ENCODE data around the gene PRDX6.
"Not testable (repeated sequence)": the region's sequence is repeated elsewhere in the genome, so short reads cannot be mapped to it uniquely, and the experiment has no call there.

PRDX6 gene

GRCh38 chr1:173469656-173470055 lies 7.5 kb upstream of the PRDX6 start:
- no peak for DNase-seq

- DNase-seq, result no peak
Measured at GRCh38 chr1:173470608-173471007, 6.5 kb upstream of the PRDX6 start.

- no peak for DNase-seq
Measured at GRCh38 chr1:173473599-173474011, 3.5 kb upstream of the PRDX6 start.

DNA sequence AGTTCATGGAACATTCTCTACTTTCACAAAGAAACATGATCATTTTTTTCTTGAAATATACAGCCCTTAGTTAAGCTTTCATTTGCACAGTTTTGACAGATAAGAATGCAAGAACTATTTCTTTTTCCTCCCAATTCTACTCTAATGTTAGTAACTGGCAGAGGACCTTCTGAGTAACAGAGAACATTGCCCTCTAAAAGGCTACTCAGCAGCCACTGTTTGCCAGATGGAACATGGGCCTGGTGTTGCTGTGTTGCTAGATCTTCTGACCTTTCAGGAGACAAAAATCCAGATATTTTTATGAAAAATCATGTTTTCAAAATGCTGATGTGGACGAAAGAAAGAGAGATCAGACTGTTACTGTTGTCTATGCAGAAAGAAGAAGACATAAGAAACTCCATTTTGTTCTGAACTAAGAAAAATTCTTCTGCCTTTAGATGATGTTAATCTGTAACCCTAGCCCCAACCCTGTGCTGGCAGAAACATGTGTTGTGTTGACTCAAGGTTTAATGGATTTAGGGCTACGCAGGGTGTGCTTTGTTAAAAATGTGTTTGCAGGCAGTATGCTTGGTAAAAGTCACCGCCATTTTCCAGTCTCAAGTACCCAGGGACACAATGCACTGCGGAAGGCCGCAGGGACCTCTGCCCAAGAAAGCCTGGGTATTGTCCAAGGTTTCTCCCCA lies 2.9 kb upstream of the PRDX6 start:
- no peak for DNase-seq

- not testable (repeated sequence) for DNase-seq
Measured at GRCh38 chr1:173474780-173475421, 2.2 kb upstream of the PRDX6 start.

DNA sequence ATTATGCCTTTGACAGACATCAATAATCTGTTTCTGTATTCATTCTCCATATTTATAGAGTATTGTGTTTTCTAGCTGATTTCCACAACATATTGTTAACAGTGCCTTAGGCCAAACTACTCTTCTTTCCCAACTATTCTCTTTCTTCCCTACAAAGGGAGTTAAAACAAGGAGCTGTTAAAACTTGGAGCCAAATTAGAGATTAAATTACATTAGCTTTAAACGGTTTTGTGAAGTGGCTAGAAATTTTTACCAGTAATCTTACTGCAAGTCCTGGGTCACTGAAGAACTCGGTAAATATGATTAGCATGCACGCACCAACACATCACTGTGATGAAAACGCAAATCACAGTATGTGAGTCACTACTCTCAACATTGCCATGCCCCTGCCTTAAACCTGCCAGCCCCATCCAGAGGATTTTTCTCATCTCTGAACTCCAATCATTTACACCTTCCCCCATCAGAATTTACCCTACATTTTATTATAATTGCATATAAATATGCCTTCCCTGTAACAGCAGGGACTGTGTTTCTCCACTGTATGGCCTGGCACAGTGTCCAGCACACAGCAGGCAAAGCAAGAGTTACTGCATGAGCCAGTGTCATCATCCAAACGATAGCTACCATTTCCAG lies 1.5 kb upstream of the PRDX6 start:
- DNase-seq, result peak; percentile 18

GRCh38 chr1:173476197-173476664 lies 904 bp upstream of the PRDX6 start:
- no peak for DNase-seq

GRCh38 chr1:173476665-173477285 lies 360 bp upstream of the PRDX6 start:
- peak; percentile 83 for DNase-seq

DNA sequence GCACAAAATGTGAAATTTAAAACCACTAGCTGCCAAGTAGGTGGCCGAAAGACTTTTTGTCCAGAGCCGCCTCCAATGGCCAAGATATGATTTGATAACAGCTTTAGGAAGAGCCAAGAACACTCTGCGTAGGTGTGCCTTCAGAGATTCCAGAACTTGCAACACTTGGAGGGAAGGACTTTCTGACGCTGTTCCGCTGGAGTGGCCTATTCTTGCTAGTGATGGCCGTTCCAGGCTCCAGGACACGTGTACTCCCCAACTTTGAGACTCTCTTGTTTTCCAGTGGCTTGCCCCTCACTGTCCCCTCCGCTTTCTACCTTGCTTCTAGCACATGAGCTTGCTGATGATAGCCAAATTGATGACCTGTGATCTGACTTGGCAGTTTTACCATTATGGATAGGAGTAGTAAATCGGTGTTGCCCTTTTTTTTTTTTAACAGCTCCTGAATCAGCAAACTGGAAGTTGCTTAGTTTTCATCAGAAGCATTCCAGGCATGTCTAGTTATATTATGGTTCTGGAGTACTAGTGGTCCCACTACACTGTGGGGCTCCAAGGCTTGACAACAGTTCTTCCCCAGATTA lies 1.0 kb downstream of the PRDX6 start:
- DNase-seq, result no peak

DNA sequence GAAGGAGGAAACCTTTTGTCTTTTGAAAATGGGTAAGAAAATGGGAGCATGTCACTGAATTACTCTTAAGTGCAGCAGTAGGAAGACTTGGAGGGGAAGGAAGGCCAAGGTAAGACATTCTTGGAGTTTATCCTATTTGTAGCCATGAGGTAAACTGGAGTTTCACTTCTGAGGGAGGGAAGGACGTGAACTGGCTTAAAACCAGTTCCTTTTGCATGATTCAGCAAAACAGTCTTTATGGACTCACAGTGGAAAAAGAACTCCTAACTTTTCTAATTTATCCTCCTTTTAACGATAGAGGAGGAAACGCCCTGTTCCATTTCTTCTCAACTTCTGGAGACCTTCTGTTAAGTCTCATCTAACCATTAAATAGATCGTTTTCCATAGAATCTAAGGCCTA lies 2.5 kb downstream of the PRDX6 start:
- no peak for DNase-seq

DNA sequence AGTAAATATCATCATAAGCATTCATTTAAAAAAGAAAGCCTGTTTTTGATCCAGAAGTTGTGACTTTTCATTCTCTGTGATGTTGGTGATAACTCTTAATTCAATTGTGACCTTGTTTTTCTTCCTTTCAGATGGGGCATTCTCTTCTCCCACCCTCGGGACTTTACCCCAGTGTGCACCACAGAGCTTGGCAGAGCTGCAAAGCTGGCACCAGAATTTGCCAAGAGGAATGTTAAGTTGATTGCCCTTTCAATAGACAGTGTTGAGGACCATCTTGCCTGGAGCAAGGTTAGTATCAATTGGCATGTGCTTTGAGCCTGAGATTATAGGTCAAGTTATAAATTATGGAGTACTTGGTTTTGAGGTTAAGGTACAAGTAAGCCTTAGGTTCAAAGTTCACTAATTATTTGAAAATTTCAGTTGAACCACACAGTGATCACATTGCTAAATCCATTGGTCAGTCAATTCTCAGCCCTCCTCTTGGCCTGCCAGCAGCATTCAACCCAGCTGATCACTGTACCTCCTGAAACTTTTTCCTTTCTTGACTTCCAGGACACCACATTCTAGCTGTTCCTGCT lies 4.1 kb downstream of the PRDX6 start:
- DNase-seq, result no peak

GRCh38 chr1:173482683-173483082 lies 5.5 kb downstream of the PRDX6 start:
- DNase-seq, result no peak

DNA sequence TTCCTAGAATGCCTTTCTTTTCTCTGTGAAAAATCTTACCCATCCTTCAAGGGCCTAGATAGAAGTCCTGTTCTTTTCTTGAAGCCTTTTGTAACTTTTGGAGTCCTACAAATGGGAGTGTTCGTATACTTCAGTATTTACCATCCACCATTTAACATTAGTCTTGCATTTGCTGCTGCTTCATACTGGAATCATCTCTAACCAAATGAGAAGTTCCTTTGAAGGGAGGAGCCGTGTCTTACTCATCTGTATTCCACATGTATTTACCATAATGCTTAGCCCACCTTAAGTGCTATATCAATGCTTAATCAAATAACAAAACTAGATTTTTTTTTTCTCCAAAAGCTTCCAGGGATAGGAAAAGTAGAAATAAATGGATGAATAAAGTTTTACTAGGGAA lies 7.1 kb downstream of the PRDX6 start:
- no peak for DNase-seq

DNA sequence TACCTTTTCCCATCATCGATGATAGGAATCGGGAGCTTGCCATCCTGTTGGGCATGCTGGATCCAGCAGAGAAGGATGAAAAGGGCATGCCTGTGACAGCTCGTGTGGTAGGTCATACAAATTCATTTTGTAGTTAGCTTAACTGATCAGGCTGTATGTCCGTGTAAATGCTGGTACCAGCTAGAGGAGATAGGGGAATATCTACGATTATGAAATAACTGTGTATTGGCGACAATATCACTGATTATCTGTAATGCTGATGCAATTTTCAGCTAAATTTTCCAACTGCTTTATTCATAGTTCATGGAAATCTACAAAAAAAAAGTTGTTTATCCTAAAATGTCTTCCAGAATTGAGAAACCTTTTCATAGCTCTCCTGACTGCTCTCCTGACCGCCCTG lies 8.3 kb downstream of the PRDX6 start:
- no peak for DNase-seq

GRCh38 chr1:173488001-173488400 lies 10.9 kb downstream of the PRDX6 start:
- DNase-seq, result no peak

DNA sequence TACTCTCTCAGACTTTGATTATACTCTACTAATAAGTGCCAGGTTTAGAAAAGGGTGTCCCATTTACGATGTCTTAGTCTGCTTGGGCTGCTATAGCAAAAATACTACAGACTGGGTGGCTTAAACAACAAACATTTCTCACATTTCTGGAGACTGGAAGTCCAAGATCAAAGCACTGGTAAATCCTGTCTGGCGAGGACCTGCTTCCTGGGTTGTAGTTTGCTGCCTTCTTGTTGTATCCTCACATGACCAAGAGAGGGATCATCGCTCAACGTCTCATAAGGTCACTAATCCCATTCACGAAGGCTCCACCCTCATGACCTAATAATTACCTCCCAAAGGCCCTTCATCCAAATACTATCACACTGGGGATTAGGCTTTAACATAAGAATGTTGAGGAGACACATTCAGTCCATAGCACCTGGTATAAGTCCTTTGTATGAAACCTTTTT lies 12.0 kb downstream of the PRDX6 start:
- no peak for DNase-seq

DNA sequence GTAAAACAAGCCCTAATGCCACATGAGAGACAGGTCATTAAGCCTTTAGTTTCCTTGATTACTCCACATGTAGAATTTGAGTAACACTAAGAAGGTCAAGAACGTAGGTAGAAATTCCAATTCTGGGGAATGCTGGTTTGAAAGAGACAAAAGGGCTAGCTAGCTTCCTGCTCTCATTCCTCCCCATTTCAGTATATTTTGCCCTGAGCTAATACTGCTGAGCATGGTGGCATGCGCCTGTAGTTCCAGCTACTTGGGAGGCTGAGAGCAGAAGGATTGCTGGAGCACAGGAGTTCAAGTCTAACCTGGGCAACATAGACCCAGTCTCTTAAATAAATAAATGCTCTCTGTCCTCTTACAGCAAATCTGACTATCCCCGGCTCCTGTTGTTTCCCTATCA lies 12.8 kb downstream of the PRDX6 start:
- no peak for DNase-seq

GRCh38 chr1:173491508-173491907 lies 14.4 kb downstream of the PRDX6 start:
- DNase-seq, result no peak

DNA sequence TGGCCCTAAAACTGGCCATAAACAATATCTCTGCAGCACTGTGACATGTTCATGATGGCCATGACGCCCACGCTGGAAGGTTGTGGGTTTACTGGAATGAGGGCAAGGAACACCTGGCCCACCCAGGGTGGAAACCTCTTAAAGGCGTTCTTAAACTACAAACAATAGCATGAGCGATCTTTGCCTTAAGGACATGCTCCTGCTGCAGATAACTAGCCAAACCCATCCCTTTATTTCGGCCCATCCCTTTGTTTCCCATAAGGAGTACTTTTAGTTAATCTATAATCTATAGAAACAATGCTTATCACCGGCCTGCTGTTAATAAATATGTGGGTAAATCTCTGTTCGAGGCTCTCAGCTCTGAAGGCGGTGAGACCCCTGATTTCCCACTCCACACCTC lies 16.0 kb downstream of the PRDX6 start:
- not testable (repeated sequence) for DNase-seq

- DNase-seq, result no peak
Measured at GRCh38 chr1:173495609-173496267, 18.6 kb downstream of the PRDX6 start.

GRCh38 chr1:173496757-173497320 lies 19.7 kb downstream of the PRDX6 start:
- no peak for DNase-seq

GRCh38 chr1:173499729-173500128 lies 22.6 kb downstream of the PRDX6 start:
- no peak for DNase-seq

Data from stimulated activated naive CD4-positive, alpha-beta T cell treated with Interleukin-2 at 50 U/mL for 16 hours (primary cell).